BLaER1 (cell line): ENCODE results near the gene PLXNB3.

Source experiments
- H3K27ac ChIP-seq: shearing (Covaris generic); formaldehyde crosslinking; 2 replicates; pipeline ENCODE4 v1.8.1; 2022
- H3K27me3 ChIP-seq: shearing (Covaris generic); formaldehyde crosslinking; 2 replicates; pipeline ENCODE4 v1.8.1; 2022
- H3K36me3 ChIP-seq: shearing (Covaris generic); formaldehyde crosslinking; 2 replicates; pipeline ENCODE4 v1.8.1; 2022
- H3K4me1 ChIP-seq: shearing (Covaris generic); formaldehyde crosslinking; 2 replicates; pipeline ENCODE4 v1.8.1; 2022
- H3K4me2 ChIP-seq: shearing (Covaris generic); formaldehyde crosslinking; 2 replicates; pipeline ENCODE4 v1.8.1; 2022
- H3K4me3 ChIP-seq: shearing (Covaris generic); formaldehyde crosslinking; 2 replicates; pipeline ENCODE4 v1.8.1; 2022
- H3K9ac ChIP-seq: shearing (Covaris generic); formaldehyde crosslinking; 2 replicates; pipeline ENCODE4 v1.8.1; 2022
- H3K9me3 ChIP-seq: shearing (Covaris generic); formaldehyde crosslinking; 2 replicates; pipeline ENCODE4 v1.8.1; 2022
- H4K20me1 ChIP-seq: shearing (Covaris generic); formaldehyde crosslinking; 2 replicates; pipeline ENCODE4 v1.8.1; 2022
- Cebpa-rat ChIP-seq: shearing (Covaris generic); IDR thresholded peaks from 2 replicates; pipeline ENCODE4 v1.8.1; 2022

The PLXNB3 gene

GRCh38 chrX:153794897-153795816, 31.1 kb downstream of the PLXNB3 start:
- Histone ChIP-seq H3K4me1 (peaks cover 41% of the 10 kb centered on the region), H3K4me2 (peak overlapping the region; percentile 85), H3K9me3 (peaks cover 52% of the 10 kb centered on the region), H3K27ac (peak overlapping the region; percentile 91), H3K36me3 (peaks cover 58% of the 10 kb centered on the region), H4K20me1 (peaks cover 72% of the 10 kb centered on the region), H3K4me3 (peak overlapping the region; percentile 82), H3K27me3 (peaks cover 29% of the 10 kb centered on the region), H3K9ac (peak overlapping the region; percentile 94)
- TF ChIP-seq Cebpa-rat: no peak

- no peak overlapping the region for H3K9ac ChIP-seq
- no peak for TF ChIP-seq Cebpa-rat
- H3K9me3 ChIP-seq: peaks cover 57% of the 10 kb centered on the region
- H3K27me3 ChIP-seq: peaks cover 16% of the 10 kb centered on the region; the same call in 1 of the 2 replicates
- no peak overlapping the region for H3K4me2 ChIP-seq
- H3K27ac ChIP-seq: no peak overlapping the region
- peaks cover 37% of the 10 kb centered on the region for H3K36me3 ChIP-seq
- H3K4me1 ChIP-seq: peaks cover 31% of the 10 kb centered on the region
- no peak overlapping the region for H3K4me3 ChIP-seq
- peaks cover 55% of the 10 kb centered on the region for H4K20me1 ChIP-seq
Measured at GRCh38 chrX:153797415-153798015, 33.5 kb downstream of the PLXNB3 start.

- Histone ChIP-seq H3K36me3 (peaks cover 37% of the 10 kb centered on the region), H3K9ac (no peak overlapping the region), H3K9me3 (peaks cover 64% of the 10 kb centered on the region), H3K4me1 (peaks cover 22% of the 10 kb centered on the region), H3K4me3 (no peak overlapping the region), H4K20me1 (peaks cover 44% of the 10 kb centered on the region), H3K4me2 (no peak overlapping the region), H3K27ac (no peak overlapping the region), H3K27me3 (peaks cover 16% of the 10 kb centered on the region; the same call in 1 of the 2 replicates)
- TF ChIP-seq Cebpa-rat: no peak
Measured at GRCh38 chrX:153799326-153799725, 35.3 kb downstream of the PLXNB3 start.

GRCh38 chrX:153800177-153800722, 36.2 kb downstream of the PLXNB3 start:
- TF ChIP-seq Cebpa-rat: no peak
- no peak overlapping the region for H3K27ac ChIP-seq
- H3K4me2 ChIP-seq: no peak overlapping the region
- H3K4me1 ChIP-seq: peaks cover 22% of the 10 kb centered on the region
- peaks cover 44% of the 10 kb centered on the region for H4K20me1 ChIP-seq
- H3K9ac ChIP-seq: no peak overlapping the region
- peaks cover 16% of the 10 kb centered on the region; the same call in 1 of the 2 replicates for H3K27me3 ChIP-seq
- peaks cover 56% of the 10 kb centered on the region for H3K9me3 ChIP-seq
- H3K36me3 ChIP-seq: peaks cover 37% of the 10 kb centered on the region
- no peak overlapping the region for H3K4me3 ChIP-seq

GRCh38 chrX:153800746-153801145, 36.7 kb downstream of the PLXNB3 start:
- Histone ChIP-seq H3K36me3 (peaks cover 36% of the 10 kb centered on the region), H3K9ac (no peak overlapping the region), H3K4me3 (no peak overlapping the region), H3K4me1 (peaks cover 18% of the 10 kb centered on the region), H3K4me2 (no peak overlapping the region), H3K27me3 (peaks cover 16% of the 10 kb centered on the region; the same call in 1 of the 2 replicates), H4K20me1 (peaks cover 41% of the 10 kb centered on the region), H3K9me3 (peaks cover 57% of the 10 kb centered on the region), H3K27ac (no peak overlapping the region)
- no peak for TF ChIP-seq Cebpa-rat

GRCh38 chrX:153801669-153802068, 37.6 kb downstream of the PLXNB3 start:
- Histone ChIP-seq H3K4me1 (peaks cover 8% of the 10 kb centered on the region; the same call in 1 of the 2 replicates), H3K27ac (no peak overlapping the region), H3K9me3 (peaks cover 62% of the 10 kb centered on the region), H3K36me3 (peaks cover 27% of the 10 kb centered on the region), H3K9ac (no peak overlapping the region), H3K4me2 (no peak overlapping the region), H3K4me3 (no peak overlapping the region), H3K27me3 (peaks cover 16% of the 10 kb centered on the region; the same call in 1 of the 2 replicates), H4K20me1 (peaks cover 31% of the 10 kb centered on the region)
- TF ChIP-seq Cebpa-rat: no peak

GRCh38 chrX:153802513-153803045, 38.5 kb downstream of the PLXNB3 start:
- H3K4me2 ChIP-seq: no peak overlapping the region
- peaks cover 22% of the 10 kb centered on the region for H4K20me1 ChIP-seq
- no peak overlapping the region for H3K4me3 ChIP-seq
- H3K27ac ChIP-seq: no peak overlapping the region
- 0 out of 2 replicates have a peak, but pooled peaks cover 8% of the 10 kb centered on the region for H3K4me1 ChIP-seq
- no peak overlapping the region for H3K9ac ChIP-seq
- no peak for TF ChIP-seq Cebpa-rat
- peaks cover 17% of the 10 kb centered on the region for H3K36me3 ChIP-seq
- H3K27me3 ChIP-seq: peaks cover 11% of the 10 kb centered on the region; the same call in 1 of the 2 replicates
- peaks cover 59% of the 10 kb centered on the region for H3K9me3 ChIP-seq

- Histone ChIP-seq H3K36me3 (peaks cover 10% of the 10 kb centered on the region), H3K27ac (no peak overlapping the region), H3K9me3 (peaks cover 60% of the 10 kb centered on the region), H3K9ac (no peak overlapping the region), H4K20me1 (0 out of 2 replicates have a peak, but pooled peaks cover 16% of the 10 kb centered on the region), H3K4me2 (no peak overlapping the region), H3K27me3 (peaks cover 11% of the 10 kb centered on the region; the same call in 1 of the 2 replicates), H3K4me3 (no peak overlapping the region), H3K4me1 (0 out of 2 replicates have a peak, but pooled peaks cover 8% of the 10 kb centered on the region)
- TF ChIP-seq Cebpa-rat: no peak
Measured at GRCh38 chrX:153803211-153804099, 39.4 kb downstream of the PLXNB3 start.
